NCI-H446 treated with DMSO at 0.1 percent for 48 hours (cell line): ENCODE results near the gene RARB.

Experiments used
- DNase-seq: peaks from one replicate; lab custom pipeline; 2025; lab: John Stamatoyannopoulos, UW

The RARB gene

DNA sequence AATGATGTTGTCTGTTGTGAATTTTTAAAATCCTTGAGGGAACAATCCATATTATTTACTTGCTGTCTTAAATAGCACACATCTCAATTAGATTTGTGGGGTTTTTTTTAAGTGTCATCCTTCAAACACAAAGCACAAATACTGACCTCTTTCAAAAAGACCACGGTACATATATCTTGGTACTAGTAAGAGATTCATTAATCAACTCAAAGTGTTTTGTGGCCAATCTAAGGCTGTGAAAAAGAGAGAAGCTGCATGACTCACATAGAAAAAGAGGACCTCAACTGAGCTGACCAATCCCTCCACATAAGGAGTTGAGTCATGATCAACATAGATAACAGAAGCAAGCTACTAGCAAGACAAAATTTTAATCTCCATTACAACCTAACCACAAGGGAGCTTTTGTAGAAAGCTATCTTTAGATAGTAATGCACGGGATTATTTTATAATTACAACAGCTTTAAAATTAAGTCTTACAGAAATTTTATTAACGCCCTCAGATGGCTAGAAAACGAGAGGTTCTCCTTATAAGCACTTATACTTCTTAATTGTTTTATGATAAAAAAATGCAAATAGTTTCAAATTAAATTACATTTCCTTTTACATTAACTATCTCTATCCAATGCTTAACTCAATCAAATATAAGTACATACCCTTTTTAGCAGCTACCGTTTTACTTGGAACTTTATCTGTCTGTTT is 176.2 kb downstream of the RARB start:
- DNase-seq, result no peak

DNA sequence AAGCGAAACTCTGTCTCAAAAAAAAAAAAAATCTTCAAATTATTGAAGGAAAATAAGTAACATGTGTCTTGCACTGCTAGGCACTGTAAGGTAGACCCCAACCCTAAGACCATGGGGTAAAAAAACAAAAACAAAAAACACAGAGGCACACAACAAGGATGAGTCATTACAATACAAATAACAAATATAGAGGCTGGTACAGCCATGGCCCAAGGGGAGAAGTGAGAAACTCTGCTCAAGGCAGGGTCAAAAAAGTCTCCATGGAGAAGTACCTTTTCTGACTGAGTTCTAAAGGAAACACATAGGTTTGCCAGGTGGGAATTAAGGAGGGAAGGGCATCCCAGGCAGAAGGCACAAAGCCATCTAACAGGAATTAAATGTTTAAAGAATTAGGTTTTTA is 182.1 kb downstream of the RARB start:
- no peak for DNase-seq

DNA sequence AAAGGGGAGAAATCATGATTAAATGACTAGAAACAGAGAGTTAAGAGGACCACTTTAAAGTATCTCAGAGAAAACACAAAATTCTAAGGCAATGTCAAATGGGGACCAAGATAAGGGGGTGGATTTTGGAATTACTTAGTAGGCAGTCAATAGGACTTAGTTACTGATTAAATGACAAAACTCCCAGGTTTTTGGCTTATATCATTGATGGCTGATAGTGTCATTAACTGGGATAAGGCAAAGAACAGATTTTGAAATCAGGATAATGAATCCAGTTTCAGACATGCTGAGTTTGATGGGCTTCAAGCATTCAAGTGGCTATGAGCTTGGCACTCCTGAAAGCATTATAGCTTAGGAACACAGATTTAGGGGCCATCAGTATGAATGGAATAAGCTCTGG is 182.7 kb downstream of the RARB start:
- DNase-seq, result no peak

DNA sequence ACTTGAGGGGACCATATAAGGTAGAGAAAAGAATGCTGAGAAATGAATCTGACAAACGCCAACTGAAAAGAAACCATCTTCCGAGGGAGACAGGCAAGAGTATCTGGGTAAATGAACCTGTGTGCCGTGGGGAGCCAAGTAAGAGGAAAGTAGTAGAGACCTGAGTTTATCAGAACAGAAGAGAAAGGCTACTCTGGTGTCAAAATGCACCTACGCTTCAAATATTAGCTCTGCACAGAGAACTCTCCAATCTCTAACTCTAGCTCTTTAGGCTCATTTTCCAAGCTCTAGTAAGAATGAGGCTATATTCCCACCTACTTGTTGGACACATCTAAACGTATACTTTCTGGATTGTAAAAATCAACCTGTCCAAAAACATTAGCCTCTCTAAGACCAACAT is 183.1 kb downstream of the RARB start:
- no peak for DNase-seq

DNA sequence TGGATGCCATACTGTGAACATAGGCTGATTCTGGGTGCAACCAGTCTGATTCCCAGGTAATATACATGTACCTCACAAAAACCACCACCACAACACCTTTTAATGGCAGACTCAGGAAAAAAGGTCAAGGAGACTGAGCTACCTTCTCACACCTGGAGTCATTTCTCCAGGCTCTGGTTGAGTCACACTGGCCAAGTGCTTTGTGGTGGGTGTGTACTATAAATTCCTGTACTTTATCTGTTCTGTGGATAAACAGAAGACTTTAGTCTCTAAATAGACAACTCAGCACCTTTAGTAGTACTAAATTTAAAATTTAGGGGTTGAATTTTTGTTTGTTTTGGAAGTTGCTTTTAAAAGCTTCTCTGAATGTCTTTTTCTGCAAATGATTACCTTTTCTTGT is 190.0 kb downstream of the RARB start:
- DNase-seq, result no peak

DNA sequence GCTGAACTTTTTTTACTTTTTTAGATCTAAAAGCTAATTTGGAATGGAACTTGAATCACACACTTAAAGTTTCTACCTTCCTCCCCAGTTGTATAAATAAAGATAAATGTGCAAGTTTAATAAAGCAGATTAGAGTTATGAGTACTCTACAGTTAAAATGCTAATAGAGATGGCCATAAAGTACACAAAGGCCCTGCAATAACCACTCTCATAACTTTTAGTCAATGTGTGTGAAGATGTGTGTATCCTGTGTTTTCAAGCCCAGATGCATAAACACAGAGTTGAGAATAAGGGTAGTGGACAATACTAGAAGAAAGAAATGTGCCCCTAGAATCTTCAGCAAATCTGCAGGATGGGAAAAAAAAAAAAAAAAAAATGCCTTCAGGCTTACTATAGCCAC is 191.3 kb downstream of the RARB start:
- no peak for DNase-seq

DNA sequence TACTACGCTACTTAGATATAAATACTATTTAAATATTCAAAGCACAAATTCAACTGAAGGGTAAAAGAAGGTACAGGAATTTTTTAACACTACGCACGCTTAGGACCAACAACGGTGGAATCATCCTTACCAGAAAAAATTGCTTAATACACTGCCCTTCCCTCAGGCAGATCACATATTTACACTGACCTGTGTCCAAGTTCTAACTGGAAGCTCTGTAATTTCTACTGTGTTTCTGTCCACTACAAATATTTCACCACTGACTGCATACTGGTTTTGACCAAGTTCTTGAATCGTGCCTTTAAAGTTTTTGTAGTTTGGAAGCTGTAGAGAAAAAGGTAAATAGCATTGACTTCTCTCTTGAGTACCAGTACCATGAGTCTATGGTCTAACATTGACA is 192.4 kb downstream of the RARB start:
- DNase-seq, result no peak

DNA sequence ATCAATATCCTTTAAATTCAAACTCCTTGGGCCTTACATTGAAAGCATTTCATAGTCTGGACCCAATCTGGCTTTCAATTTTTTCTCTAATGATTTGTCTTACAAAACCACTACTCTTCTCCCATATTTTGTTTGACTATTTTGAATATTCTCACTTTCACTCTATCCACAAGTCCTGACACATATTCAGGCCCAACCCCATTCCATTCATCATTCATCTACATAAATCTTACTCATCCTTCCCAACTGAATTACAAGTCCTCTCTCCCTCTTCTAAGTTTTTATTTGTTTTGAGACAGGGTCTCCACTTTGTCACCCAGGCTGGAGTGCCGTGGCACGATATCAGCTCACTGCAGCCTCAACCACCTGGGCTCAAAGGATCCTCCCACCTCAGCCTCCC is 193.0 kb downstream of the RARB start:
- DNase-seq, result no peak

DNA sequence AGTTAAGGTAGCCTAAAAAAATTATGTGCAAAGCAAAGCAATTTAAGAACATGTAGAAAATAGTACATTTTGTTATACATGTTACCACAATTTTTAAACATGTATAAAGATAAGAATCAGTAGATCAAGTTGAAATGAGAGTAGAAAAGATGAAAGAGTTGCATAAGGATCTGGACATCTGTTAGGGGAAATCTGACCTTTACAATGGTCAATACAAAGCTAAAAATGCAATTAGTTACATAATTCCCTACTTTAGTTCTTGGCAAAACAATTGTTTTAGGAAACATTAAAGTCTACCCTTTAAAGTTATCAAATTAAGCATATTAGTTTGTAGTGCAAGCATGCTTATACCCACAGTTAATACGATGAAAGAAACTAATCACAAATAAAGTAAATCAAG is 203.9 kb downstream of the RARB start:
- DNase-seq, result no peak

DNA sequence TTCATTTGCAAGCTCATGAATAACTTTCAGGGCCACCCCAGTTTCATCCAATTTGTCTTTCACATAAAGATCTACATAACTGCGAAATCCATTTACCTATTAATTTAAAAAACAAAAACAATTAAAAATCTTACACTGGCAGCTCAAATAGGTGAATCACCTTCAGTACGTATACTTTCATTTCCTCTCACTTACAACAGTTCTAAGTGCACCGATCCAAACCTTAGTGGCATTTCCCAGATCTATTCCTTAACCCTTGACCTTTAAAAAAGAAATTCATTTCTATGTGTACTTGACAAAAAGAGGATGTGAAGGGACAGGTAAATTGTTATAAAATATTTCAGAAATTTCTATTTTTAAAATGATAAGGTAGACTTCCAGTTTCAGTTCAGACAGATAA is 205.9 kb downstream of the RARB start:
- no peak for DNase-seq

DNA sequence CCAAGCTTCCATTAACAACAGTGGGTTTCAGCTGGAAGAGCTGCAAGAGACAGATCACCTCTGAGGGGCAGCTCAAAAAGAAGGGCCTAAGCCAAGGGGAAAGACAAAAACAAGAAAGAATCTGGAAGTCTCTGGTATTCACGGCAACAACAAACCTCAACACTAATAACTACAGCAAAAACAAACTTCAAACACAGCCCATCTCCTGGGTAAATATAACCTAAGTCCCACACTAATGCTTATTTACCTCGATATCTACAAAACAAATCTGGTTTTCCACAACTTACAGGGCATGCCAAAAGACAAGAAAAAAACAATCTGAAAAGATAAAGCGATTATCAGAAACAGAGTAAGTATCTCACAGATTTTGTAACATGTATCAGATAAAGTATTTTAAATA is 207.0 kb downstream of the RARB start:
- no peak for DNase-seq
